Erythroblast (primary cell): ENCODE data around the gene PTPRN2.

Experiments used
- GATA1 ChIP-seq: IDR thresholded peaks from 2 replicates; pipeline ENCODE4 v1.6.1; 2011; ENCODE audit warnings: low read depth, mild to moderate bottlenecking, control low read depth, low read length, moderate library complexity
- POLR2A ChIP-seq: IDR thresholded peaks from 2 replicates; pipeline ENCODE4 v1.6.1; 2011; ENCODE audit warnings: mild to moderate bottlenecking, low read length

DNA sequence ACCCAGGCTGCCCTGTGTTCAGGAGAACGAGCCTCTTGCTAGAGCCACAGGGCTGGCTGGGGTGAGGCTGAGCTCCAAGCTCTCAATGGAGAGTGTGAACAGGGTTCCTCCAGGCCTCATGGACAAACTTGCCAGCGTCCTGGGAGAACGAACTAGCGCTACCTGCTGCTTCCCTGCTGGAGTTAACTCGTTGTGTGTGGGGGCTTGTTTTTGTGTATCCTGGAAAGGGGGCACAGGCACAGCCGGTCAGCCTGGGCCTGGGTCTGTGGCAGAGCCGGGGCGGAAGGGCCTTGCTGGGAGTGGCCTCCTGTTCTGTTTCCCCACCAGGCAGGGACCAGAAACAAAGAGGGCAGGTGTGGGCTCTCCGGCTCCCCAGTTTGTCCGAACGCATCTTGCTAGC, 991.6 kb downstream of the PTPRN2 start:
- TF ChIP-seq POLR2A, result no peak
- no peak for TF ChIP-seq GATA1
